Skeletal muscle satellite cell (primary cell): Measurements from ENCODE around the gene PIK3R6. TPM values are rescaled to one million over a fixed set of nuclear protein-coding genes. Genes with fewer than 3 reads are reported as not detected.

Source experiments
- H3K27me3 ChIP-seq: 2 replicates; pipeline ENCODE4 v1.7.0; 2013; ENCODE audit warnings: low read length; ENCODE audit not compliant: control insufficient read depth, insufficient read depth
- H3K36me3 ChIP-seq: 2 replicates; pipeline ENCODE4 v1.7.0; 2013; ENCODE audit warnings: mild to moderate bottlenecking, control low read depth, low read length; ENCODE audit not compliant: insufficient read depth
- H3K4me1 ChIP-seq: 2 replicates; pipeline ENCODE4 v1.7.0; 2013; ENCODE audit warnings: low read length; ENCODE audit not compliant: control insufficient read depth, insufficient read depth
- H3K4me2 ChIP-seq: 2 replicates; pipeline ENCODE4 v1.7.0; 2013; ENCODE audit warnings: mild to moderate bottlenecking, low read length
- H3K4me3 ChIP-seq: 2 replicates; pipeline ENCODE4 v1.7.0; 2013; ENCODE audit warnings: low read length
- H3K9ac ChIP-seq: 2 replicates; pipeline ENCODE4 v1.7.0; 2013; ENCODE audit warnings: mild to moderate bottlenecking, low read depth, low read length, moderate library complexity
- H3K9me3 ChIP-seq: replicated peaks from 2 replicates; pipeline ENCODE4 v1.7.0; 2013; ENCODE audit warnings: mild to moderate bottlenecking, control low read depth, low read length
- total RNA-seq: library from RNA; depleted of rRNA; stranded (reverse); fragments of >200 nt; gene quantifications from 2 replicates; pipeline ENCODE4 v1.2.3, GENCODE V29; 2012; rRNA removed

The PIK3R6 gene
- not detected in 2 replicates for total RNA-seq

- Histone ChIP-seq H3K9me3 (no peaks in the 10 kb centered on the region), H3K27me3 (no peaks in the 10 kb centered on the region), H3K4me3 (no peak within 1 kb of the TSS), H3K36me3 (no peaks in the 10 kb centered on the region), H3K9ac (no peak within 1 kb of the TSS), H3K4me1 (no peaks in the 10 kb centered on the region), H3K4me2 (no peak within 1 kb of the TSS)
Observed at GRCh38 chr17:8867361-8867981, at the start of gene PIK3R6. Gene PIK3R6, minus strand, starts transcription at chr17:8867674. Its CDS starts 17,880 bp downstream, at chr17:8849794.

- Histone ChIP-seq H3K4me1 (peaks cover 5% of the 10 kb centered on the region), H3K36me3 (no peaks in the 10 kb centered on the region), H3K27me3 (no peaks in the 10 kb centered on the region), H3K9ac (no peak overlapping the region), H3K4me2 (no peak overlapping the region), H3K9me3 (no peaks in the 10 kb centered on the region), H3K4me3 (no peak overlapping the region)
Observed at GRCh38 chr17:8916466-8916865, 49.0 kb upstream of the PIK3R6 start.

DNA sequence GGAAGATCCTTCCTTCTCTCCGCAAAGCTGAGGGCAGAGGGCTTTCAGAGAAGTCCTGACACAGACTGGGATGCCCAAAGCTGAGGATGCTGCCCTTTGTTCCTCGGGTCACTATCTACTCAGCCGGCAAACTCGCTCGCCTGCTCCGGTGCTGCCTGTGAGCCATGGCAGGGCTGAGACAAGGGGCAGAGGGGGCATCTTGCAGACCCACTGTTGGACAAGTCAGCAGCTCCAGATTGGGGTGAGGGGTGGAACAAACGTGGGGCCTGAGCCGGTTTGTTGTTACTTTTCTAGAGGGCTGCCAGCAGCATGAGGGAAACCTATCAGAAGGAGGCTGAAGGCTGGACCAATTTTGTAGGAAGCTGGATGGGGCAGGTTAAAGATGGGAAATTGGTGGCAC, 47.1 kb upstream of the PIK3R6 start:
- Histone ChIP-seq H3K4me1 (peaks cover 5% of the 10 kb centered on the region), H3K27me3 (no peaks in the 10 kb centered on the region), H3K9ac (no peak overlapping the region), H3K9me3 (no peaks in the 10 kb centered on the region), H3K36me3 (no peaks in the 10 kb centered on the region), H3K4me2 (no peak overlapping the region), H3K4me3 (no peak overlapping the region)

- H3K4me3 ChIP-seq, result no peak overlapping the region
- no peak overlapping the region for H3K9ac ChIP-seq
- no peaks in the 10 kb centered on the region for H3K9me3 ChIP-seq
- peaks cover 5% of the 10 kb centered on the region for H3K4me1 ChIP-seq
- H3K4me2 ChIP-seq, result no peak overlapping the region
- no peaks in the 10 kb centered on the region for H3K27me3 ChIP-seq
- H3K36me3 ChIP-seq, result no peaks in the 10 kb centered on the region
Observed at GRCh38 chr17:8913879-8914278, 46.4 kb upstream of the PIK3R6 start.

DNA sequence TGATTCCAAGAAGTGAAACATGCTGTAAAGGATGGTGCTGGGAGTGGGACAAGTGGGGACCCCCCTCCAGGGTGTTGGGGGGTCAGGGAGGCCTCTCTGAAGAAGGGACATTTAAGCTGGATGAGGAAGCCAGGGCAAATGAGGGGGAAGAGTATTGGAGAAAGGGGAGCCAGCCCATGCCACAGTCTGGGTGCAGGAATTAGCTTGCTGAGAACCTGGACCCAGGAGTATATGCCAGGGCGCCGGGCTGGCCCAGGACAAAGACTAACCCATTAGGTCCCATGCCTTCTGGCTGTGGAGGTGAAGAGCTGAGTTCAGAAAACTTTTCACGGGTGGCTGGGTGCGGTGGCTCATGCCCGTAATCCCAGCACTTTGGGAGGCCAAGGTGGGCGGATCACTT, 45.6 kb upstream of the PIK3R6 start:
- Histone ChIP-seq H3K4me1 (peaks cover 5% of the 10 kb centered on the region), H3K36me3 (no peaks in the 10 kb centered on the region), H3K4me2 (no peak overlapping the region), H3K4me3 (no peak overlapping the region), H3K27me3 (no peaks in the 10 kb centered on the region), H3K9ac (no peak overlapping the region), H3K9me3 (no peaks in the 10 kb centered on the region)

- H3K4me3 ChIP-seq, result no peak overlapping the region
- H3K9me3 ChIP-seq, result no peaks in the 10 kb centered on the region
- H3K36me3 ChIP-seq, result no peaks in the 10 kb centered on the region
- peaks cover 5% of the 10 kb centered on the region for H3K4me1 ChIP-seq
- H3K9ac ChIP-seq, result no peak overlapping the region
- no peaks in the 10 kb centered on the region for H3K27me3 ChIP-seq
- no peak overlapping the region for H3K4me2 ChIP-seq
Observed at GRCh38 chr17:8912084-8912981, 44.9 kb upstream of the PIK3R6 start.

DNA sequence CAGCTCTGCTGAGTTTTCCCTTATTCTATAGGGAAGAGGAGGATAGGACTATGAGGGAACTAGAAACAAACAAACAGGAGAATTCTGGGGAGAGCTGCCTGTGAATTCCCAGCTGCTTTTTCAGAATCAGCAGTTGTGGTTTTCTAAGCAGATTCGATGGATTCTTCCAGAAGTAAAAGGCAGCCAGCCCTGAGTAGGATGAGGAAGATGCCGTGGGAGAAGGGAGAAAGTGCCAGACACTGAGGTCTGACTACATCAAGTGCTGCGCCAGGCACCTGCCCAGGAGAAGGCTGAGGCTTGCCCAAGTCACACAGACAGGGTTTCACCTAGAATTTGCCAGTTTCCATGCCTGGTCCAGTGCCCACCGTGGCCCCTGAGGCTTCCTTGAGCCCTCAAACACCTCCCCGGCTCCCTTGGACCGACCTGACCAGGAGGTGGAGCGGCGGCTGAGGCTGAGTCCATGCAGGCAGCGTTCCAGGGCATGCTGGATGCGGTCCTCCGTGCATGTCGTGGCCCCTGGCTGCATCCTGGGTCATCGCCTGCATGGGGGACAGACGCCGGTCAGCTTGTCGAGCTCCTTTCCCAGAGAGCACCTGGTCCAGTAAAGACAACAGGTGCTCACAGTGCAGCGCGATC, 43.6 kb upstream of the PIK3R6 start:
- no peak overlapping the region for H3K9ac ChIP-seq
- peaks cover 4% of the 10 kb centered on the region for H3K4me1 ChIP-seq
- H3K4me2 ChIP-seq, result no peak overlapping the region
- H3K9me3 ChIP-seq, result no peaks in the 10 kb centered on the region
- H3K27me3 ChIP-seq, result no peaks in the 10 kb centered on the region
- no peaks in the 10 kb centered on the region for H3K36me3 ChIP-seq
- H3K4me3 ChIP-seq, result no peak overlapping the region

GRCh38 chr17:8909586-8910270, 42.3 kb upstream of the PIK3R6 start:
- no peak overlapping the region for H3K4me2 ChIP-seq
- no peaks in the 10 kb centered on the region for H3K4me1 ChIP-seq
- H3K9me3 ChIP-seq, result no peaks in the 10 kb centered on the region
- H3K4me3 ChIP-seq, result no peak overlapping the region
- no peak overlapping the region for H3K9ac ChIP-seq
- no peaks in the 10 kb centered on the region for H3K36me3 ChIP-seq
- no peaks in the 10 kb centered on the region for H3K27me3 ChIP-seq

- Histone ChIP-seq H3K4me2 (no peak overlapping the region), H3K9me3 (no peaks in the 10 kb centered on the region), H3K27me3 (no peaks in the 10 kb centered on the region), H3K4me3 (no peak overlapping the region), H3K9ac (no peak overlapping the region), H3K4me1 (no peaks in the 10 kb centered on the region), H3K36me3 (no peaks in the 10 kb centered on the region)
Observed at GRCh38 chr17:8905331-8905730, 37.9 kb upstream of the PIK3R6 start.

GRCh38 chr17:8904686-8905085, 37.2 kb upstream of the PIK3R6 start:
- Histone ChIP-seq H3K4me2 (no peak overlapping the region), H3K9ac (no peak overlapping the region), H3K36me3 (no peaks in the 10 kb centered on the region), H3K9me3 (no peaks in the 10 kb centered on the region), H3K4me1 (no peaks in the 10 kb centered on the region), H3K27me3 (no peaks in the 10 kb centered on the region), H3K4me3 (no peak overlapping the region)

- Histone ChIP-seq H3K9ac (no peak overlapping the region), H3K4me3 (no peak overlapping the region), H3K4me1 (no peaks in the 10 kb centered on the region), H3K27me3 (no peaks in the 10 kb centered on the region), H3K4me2 (no peak overlapping the region), H3K36me3 (no peaks in the 10 kb centered on the region), H3K9me3 (no peaks in the 10 kb centered on the region)
Observed at GRCh38 chr17:8904201-8904600, 36.7 kb upstream of the PIK3R6 start.
